ENCODE results near the gene TOM1L2. TPM values are rescaled to one million over a fixed set of nuclear protein-coding genes. Genes with fewer than 3 reads are reported as not detected.

TOM1L2 gene
- total and polyA plus RNA-seq, 2 of the 4 experiments (the other 2 are of a cell fraction) = 34.4 to 51.7 TPM

- intact Hi-C loops (cut with micrococcal nuclease) (no loop called here), in situ Hi-C loops (cut with MboI; ENCODE audit: low sequenced_read_pairs) (no loop called here), dilution Hi-C loops (cut with HindIII; ENCODE audit: low sequenced_read_pairs, unreplicated experiment) (no loop called here)
- no peak overlapping the region for H2BK20ac ChIP-seq (ENCODE audit: low read depth, low read length)
- peaks cover 26% of the 10 kb centered on the region; the same call in 1 of the 2 replicates for H4K20me1 ChIP-seq (ENCODE audit: insufficient read depth, low read length)
- no peak for DNase-seq
- H3K4me3 ChIP-seq (ENCODE audit: insufficient read depth, low read depth, low read length) = no peak overlapping the region
- no peak overlapping the region for H2BK120ac ChIP-seq (ENCODE audit: low read depth, low read length)
- H3K4me1 ChIP-seq (ENCODE audit: control insufficient read depth, insufficient read depth, low read length) = peaks cover 16% of the 10 kb centered on the region
- no peaks in the 10 kb centered on the region for H3K27me3 ChIP-seq (ENCODE audit: control insufficient read depth, insufficient read depth, low read length)
- no peak overlapping the region for H2AFZ ChIP-seq (replicated peaks; ENCODE audit: low read length, poor library complexity)
- peaks cover 22 to 75% of the 10 kb centered on the region in 2 experiments for H3K79me1 ChIP-seq (ENCODE audit: low read depth in 1 of 2, low read length in 2 of 2)
- ATAC-seq (ENCODE audit: low read depth) = no peak
- no peak overlapping the region for H4K5ac ChIP-seq (ENCODE audit: low read depth, low read length)
- H3K9me3 ChIP-seq (ENCODE audit: control insufficient read depth, insufficient read depth, low read length) = no peaks in the 10 kb centered on the region
- peaks cover 15% of the 10 kb centered on the region for H3K9me1 ChIP-seq (ENCODE audit: insufficient read depth, low read length)
- BruUV-seq (replicated peaks) = no TSS peak
- H3K4ac ChIP-seq (ENCODE audit: low read depth, low read length) = no peak overlapping the region
- H2AK5ac ChIP-seq (ENCODE audit: low read depth, low read length) = no peak overlapping the region
- H4K91ac ChIP-seq (ENCODE audit: insufficient read depth, low read depth, low read length) = no peak overlapping the region
- peak overlapping the region; percentile 55; the same call in 1 of the 2 replicates for H3K23ac ChIP-seq (ENCODE audit: low read depth, low read length)
- no peak overlapping the region for H3K4me2 ChIP-seq (ENCODE audit: low read depth, low read length)
- ChIA-PET POLR2A (ENCODE audit: unreplicated experiment) (no interaction called here), CTCF (interaction anchor here (0.6 kb wide), 1 partner anchor 44 kb away, joined by 3 read pairs; no protein-coding TSS in a partner anchor)
- no peak overlapping the region for H2BK15ac ChIP-seq (ENCODE audit: low read depth, low read length)
- H3K14ac ChIP-seq (replicated peaks; ENCODE audit: low read depth, low read length) = no peak overlapping the region; the same call in 1 of the 2 replicates
- H4K8ac ChIP-seq (ENCODE audit: low read depth in 2 of 2, low read length in 2 of 2) = no peak overlapping the region
- no peak overlapping the region for H3K18ac ChIP-seq (ENCODE audit: low read depth, low read length)
- 100% methylated on average over 1 of the region's 7 CpGs; no CpG with 5 or more reads in 1 of the 2 experiments for WGBS, 2 experiments (ENCODE audit: extremely low coverage in 2 of 2, insufficient read length in 1 of 2)
- no peak overlapping the region for H3K56ac ChIP-seq (ENCODE audit: extremely low read depth, insufficient read depth, low read length)
- H3K9ac ChIP-seq (ENCODE audit: low read depth, low read length) = no peak overlapping the region
- H2BK5ac ChIP-seq (ENCODE audit: low read depth, low read length, poor library complexity, severe bottlenecking) = no peak overlapping the region
- H3K27ac ChIP-seq (ENCODE audit: insufficient read depth, low read length) = no peak overlapping the region
- H3K36me3 ChIP-seq (ENCODE audit: control insufficient read depth, insufficient read depth, low read length) = no peaks in the 10 kb centered on the region
- H2AK9ac ChIP-seq (replicated peaks; ENCODE audit: low read depth, low read length, poor library complexity) = no peak overlapping the region
- TF ChIP-seq POLR2A (IDR thresholded peaks at IDR 0.05; ENCODE audit: low read depth, low read length) = no peak
- no peak for TF ChIP-seq SMC3 (IDR thresholded peaks at IDR 0.05; ENCODE audit: low read depth, low read length)
- TF ChIP-seq USF2 (IDR thresholded peaks at IDR 0.05; ENCODE audit: low read depth, low read length) = no peak
- TF ChIP-seq FOS (IDR thresholded peaks at IDR 0.05; ENCODE audit: low read depth, low read length) = no peak
- TF ChIP-seq NFE2L2 (IDR thresholded peaks at IDR 0.05; ENCODE audit: low read depth, low read length) = no peak
- no peak for TF ChIP-seq MXI1 (IDR thresholded peaks at IDR 0.05; ENCODE audit: borderline replicate concordance, low read depth, low read length)
- TF ChIP-seq CEBPB (IDR thresholded peaks at IDR 0.05; ENCODE audit: low read depth, low read length) = no peak
- TF ChIP-seq, protein P1, sequence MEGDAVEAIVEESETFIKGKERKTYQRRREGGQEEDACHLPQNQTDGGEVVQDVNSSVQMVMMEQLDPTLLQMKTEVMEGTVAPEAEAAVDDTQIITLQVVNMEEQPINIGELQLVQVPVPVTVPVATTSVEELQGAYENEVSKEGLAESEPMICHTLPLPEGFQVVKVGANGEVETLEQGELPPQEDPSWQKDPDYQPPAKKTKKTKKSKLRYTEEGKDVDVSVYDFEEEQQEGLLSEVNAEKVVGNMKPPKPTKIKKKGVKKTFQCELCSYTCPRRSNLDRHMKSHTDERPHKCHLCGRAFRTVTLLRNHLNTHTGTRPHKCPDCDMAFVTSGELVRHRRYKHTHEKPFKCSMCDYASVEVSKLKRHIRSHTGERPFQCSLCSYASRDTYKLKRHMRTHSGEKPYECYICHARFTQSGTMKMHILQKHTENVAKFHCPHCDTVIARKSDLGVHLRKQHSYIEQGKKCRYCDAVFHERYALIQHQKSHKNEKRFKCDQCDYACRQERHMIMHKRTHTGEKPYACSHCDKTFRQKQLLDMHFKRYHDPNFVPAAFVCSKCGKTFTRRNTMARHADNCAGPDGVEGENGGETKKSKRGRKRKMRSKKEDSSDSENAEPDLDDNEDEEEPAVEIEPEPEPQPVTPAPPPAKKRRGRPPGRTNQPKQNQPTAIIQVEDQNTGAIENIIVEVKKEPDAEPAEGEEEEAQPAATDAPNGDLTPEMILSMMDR (conservative IDR thresholded peaks at IDR 0.05; ENCODE audit: low read depth, low read length) = no peak
- TF ChIP-seq BHLHE40 (IDR thresholded peaks at IDR 0.05; ENCODE audit: low read depth, low read length) = no peak
- TF ChIP-seq CHD1 (IDR thresholded peaks at IDR 0.05; ENCODE audit: low read depth, low read length) = no peak
- TF ChIP-seq MAZ (IDR thresholded peaks at IDR 0.05; ENCODE audit: borderline replicate concordance, low read depth, low read length) = no peak
- TF ChIP-seq RFX5 (IDR thresholded peaks at IDR 0.05; ENCODE audit: low read depth, low read length) = no peak
- no peak for TF ChIP-seq RCOR1 (IDR thresholded peaks at IDR 0.05; ENCODE audit: insufficient replicate concordance, low read length)
- no peak for TF ChIP-seq RAD21 (IDR thresholded peaks at IDR 0.05; ENCODE audit: low read length)
- TF ChIP-seq, protein P2, sequence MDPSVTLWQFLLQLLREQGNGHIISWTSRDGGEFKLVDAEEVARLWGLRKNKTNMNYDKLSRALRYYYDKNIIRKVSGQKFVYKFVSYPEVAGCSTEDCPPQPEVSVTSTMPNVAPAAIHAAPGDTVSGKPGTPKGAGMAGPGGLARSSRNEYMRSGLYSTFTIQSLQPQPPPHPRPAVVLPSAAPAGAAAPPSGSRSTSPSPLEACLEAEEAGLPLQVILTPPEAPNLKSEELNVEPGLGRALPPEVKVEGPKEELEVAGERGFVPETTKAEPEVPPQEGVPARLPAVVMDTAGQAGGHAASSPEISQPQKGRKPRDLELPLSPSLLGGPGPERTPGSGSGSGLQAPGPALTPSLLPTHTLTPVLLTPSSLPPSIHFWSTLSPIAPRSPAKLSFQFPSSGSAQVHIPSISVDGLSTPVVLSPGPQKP (IDR thresholded peaks at IDR 0.05; ENCODE audit: borderline replicate concordance, low read depth, low read length) = no peak
Measured at GRCh38 chr17:17963694-17964436, 8.3 kb downstream of the TOM1L2 start.

All from IMR-90 (cell line).